IPS-18c (cell line): ENCODE results near the gene RGS9.
"Not testable (repeated sequence)": the region's sequence is repeated elsewhere in the genome, so short reads cannot be mapped to it uniquely, and the experiment has no call there.

Source experiments
- H3K4me3 ChIP-seq: 2 replicates; pipeline ENCODE4 v1.7.0; 2013; ENCODE audit warnings: low read depth, mild to moderate bottlenecking, low read length, moderate library complexity; ENCODE audit not compliant: insufficient read depth
- H3K9me3 ChIP-seq: one replicate; pipeline ENCODE4 v1.6.1; 2013; ENCODE audit warnings: mild to moderate bottlenecking, low read length, moderate library complexity; ENCODE audit not compliant: control insufficient read depth, insufficient read depth

RGS9 gene

DNA sequence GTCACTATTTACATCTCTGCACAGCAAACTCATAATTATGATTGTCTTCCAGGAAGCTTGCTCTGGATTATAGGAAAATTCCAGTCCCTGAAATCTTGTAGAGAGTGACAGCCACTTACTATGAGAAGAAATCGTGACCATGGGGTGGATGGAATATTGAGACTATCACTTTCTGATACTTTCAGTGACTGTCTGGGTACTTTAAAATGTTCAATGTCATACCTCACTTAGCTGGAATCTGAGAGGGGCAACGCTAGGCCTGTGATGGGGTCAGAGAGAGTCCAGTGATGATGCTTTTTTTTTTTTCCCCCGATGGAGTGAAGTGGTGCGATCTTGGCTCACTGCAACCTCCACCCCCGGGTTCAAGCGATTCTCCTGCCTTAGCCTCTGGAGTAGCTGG, 32.2 kb upstream of the RGS9 start:
- no peak overlapping the region for H3K4me3 ChIP-seq
- H3K9me3 ChIP-seq, result no peaks in the 10 kb centered on the region

DNA sequence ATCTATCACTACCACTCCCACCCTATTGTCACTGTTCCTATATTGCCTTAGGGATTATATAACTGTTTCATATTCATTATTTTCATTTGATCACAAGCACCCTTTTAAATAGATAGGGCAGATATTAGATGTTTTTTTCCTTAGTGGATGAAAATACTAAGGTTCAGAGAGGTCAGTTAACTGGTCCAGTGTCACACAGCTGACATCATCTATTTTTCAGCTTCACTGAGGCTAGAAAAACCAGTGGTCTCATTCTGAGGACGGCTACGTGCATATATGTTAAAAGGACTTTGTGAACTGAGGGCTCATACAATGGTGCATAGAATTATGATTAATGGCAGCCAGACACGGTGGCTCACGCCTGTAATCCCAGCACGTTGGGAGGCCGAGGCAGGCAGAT, 29.0 kb upstream of the RGS9 start:
- no peaks in the 10 kb centered on the region for H3K9me3 ChIP-seq
- no peak overlapping the region for H3K4me3 ChIP-seq

DNA sequence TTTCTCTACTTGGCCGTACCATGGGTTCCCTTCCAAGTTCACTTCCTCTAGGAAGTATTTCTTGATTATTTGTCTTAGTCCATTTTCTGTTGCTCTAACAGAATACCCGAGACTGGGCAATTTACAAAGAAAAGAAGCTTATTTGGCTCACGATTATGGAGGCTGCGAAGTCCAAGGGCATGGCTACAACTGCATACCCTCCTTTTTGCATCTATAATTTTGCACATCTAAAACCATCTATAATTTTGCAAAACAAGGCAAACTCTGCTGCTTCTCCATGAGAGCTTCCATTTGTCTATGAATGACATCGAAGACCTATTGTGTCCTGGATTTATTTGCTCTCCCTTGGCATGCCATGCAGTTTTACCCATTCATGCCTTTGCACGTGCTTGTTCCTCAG, 27.6 kb upstream of the RGS9 start:
- H3K4me3 ChIP-seq, result no peak overlapping the region

DNA sequence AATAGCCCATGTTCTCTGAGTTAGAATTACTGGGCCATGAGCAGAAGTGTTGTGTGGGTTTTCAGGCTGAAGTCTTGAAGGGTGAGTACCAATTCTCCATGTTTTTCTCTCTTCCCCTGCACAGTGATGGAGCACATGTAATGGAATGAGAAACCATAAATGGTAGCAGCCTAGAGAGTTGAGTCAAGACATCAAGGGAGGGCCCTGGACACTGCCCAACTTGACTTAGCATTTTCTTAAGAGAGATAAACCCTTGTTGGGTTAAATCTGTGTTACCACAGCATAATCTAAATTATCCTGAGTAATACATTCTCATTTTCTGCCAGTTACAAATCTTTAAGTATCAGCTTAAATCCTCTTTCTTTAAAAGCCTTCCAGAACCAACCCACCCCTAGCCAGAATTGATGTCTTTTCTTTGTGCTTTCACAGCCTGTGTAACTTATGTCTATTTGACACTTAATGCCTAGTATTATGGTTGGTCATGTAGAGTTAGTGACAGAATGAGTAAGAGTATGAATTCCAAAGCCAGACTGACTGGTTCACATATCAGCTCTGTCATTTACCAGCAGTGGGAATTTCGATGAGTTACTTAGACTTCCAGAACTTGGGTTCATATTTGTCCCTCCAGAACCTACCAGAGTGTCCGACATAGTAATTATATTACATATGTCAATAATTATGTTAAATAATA, 27.0 kb upstream of the RGS9 start:
- no peak overlapping the region for H3K4me3 ChIP-seq
- no peaks in the 10 kb centered on the region for H3K9me3 ChIP-seq

More for the DNA sequence above, 27.6 kb upstream of the RGS9 start:
- no peaks in the 10 kb centered on the region for H3K9me3 ChIP-seq

DNA sequence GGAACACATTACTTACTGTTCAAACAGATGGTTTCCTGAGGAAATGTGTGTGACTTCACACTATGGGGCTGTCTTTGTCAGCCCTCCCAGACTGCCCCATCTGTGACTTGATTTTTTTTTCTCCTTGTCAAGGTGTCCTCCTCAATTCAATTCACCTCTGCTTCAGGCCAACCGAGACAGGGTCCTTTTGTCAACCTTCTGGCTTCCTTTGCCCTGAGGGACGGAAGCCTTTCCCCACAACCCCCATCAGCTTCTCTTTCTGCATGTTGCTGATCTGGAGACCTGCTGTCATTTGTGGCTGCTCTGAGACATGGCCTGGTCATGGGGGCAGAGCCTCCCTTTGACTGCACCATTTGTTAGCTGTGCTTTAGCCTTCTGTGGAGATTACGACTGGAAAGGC, 21.3 kb upstream of the RGS9 start:
- no peaks in the 10 kb centered on the region for H3K9me3 ChIP-seq
- H3K4me3 ChIP-seq, result no peak overlapping the region

DNA sequence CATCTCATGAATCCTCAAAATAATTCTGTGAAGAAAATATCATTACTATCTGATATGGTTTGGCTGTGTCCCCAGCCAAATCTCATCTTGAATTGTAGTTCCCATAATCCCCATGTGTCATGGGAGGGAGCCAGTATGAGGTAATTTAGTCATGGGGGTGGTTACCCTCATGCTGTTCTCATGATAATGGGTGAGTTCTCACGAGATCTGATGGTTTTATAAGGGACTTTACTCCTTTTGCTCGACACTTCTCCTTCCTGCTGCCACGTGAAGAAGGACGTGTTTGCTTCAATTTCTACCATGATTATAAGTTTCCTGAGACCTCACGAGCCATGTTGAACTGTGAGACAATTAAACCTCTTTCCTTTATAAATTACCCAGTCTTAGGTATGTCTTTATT, 20.7 kb upstream of the RGS9 start:
- H3K4me3 ChIP-seq, H3K9me3 ChIP-seq: not testable (repeated sequence)

DNA sequence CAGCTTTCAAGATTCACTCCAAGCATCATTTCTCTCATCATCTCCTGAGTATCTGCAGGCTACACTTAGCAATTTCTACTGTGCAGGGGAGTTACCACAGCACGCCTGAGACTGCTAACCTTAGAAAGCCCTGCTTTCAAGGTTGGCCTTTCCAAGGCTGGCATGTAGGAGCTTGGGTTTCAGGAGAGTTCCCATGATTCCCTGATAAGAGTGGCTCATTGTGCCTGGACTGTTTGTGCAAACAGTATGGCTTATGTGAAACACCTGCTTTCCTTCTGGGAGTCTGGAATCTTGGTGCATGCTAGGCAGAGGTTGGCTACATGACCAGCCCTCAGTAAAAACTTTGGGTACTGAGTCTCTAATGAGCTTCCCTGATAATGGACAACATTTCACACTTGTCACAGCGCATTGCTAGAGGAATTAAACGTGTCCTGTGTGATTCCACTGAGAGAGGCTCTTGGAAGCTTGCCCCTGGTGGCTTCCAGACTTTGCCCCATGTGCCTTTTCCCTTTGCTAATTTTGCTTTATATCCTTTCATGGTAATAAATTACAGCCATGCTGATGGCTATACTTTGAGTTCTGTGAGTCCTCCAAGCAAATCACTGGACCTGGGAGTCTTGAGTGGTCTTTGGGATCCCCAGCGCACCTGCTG, 19.7 kb upstream of the RGS9 start:
- H3K4me3 ChIP-seq, result no peak overlapping the region
- no peaks in the 10 kb centered on the region for H3K9me3 ChIP-seq

DNA sequence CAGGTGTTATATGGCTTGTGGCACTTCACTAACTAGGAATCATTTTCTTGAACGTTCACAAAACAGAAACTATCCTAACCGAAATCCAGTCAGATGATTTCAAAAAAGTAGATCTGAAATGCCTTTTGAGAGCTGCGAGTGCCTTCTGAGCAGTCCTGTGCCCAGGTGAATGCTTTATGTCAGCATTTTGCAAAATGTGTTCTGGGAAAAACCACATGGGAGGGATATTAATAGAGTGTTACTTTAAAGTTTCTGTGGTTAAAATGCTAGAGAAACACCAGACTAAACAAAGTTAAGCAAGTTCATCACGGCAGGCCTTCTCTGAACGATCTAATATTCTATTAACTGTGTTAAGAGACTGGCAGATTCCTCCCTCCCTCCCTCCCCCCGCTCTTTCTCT, 15.8 kb upstream of the RGS9 start:
- H3K4me3 ChIP-seq, result no peak overlapping the region
- no peaks in the 10 kb centered on the region for H3K9me3 ChIP-seq

DNA sequence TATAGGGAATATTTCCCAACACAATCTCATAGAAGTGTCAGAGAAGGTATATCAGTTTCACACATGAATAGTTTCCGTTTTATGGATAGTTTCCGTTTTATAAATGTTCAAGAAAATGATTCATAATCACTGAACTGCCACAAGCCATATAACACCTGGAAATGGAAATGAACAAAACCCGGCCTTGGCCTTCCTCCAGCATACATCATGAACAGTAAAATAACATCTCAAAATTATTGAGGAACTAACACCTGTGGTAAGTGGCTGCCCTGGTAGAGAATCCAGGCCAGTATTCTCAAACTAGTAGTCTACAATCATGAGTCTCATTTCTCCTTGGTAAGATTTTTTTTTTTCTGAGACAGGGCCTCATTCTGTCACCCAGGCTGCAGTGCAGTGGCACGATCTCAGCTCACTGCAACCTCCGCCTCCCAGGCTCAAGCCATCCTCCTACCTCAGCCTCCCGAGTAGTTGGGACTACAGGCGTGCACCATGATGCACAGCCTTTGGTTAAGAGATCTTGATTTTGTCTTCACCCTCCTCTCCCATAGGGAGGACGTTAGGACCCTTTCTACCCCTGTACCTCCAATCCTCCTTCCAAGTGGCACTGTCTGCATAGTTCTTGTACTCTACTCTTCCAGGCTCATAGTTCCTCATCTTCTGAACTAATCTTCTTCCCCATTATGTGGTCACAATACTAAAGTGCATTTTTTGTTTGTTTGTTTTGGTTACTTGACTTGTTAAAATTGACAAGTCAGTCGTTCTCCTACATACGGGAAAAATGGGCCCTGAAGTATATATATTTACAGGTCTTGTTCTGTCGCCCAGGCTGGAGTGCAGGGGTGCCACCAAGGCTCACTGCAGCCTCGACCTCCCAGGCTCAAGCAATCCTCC, 15.0 kb upstream of the RGS9 start:
- Histone ChIP-seq H3K9me3 (no peaks in the 10 kb centered on the region), H3K4me3 (no peak overlapping the region)

DNA sequence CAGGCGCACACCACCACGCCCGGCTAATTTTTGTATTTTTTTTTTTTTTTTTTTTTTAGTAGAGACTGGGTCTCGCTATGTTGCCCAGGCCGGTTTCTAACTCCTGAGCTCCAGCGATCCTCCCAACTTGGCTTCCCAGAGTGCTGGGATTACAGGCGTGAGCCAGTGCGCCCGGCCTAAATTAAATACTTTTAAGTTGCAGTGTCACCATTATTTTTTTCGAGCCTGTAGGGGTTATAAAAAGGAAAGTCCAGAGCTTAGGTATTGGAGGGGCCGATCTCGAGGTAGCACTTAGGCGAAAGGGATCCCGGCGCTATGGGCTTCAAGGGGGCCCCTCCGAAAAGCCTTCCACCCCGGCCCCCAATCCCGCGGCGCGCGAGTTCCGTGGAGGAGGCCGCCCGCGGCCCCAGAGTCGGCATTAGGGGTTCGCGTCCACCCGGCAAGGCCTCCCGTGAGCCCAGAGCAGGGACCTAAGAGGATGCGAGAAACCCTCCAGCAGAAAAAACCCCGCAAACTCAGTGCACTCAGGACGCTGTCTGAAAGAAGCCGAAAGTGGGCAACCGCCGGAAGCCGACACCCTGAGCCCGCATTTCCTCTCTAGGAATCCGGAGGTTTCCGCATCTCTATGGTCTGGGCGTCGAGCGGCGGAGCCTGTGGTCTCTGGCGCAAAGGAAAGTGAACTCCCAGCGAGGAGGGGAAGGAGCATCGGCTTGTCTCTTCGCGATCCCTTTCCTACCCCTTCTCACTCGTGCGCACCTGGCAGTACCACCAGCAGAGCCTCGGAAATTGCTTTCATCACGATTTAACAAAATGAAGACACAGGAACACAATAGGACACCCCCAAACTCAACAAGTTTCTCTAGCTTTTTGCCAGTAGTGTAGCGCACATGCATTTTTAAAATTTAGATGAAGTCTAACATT, 14.1 kb upstream of the RGS9 start:
- H3K4me3 ChIP-seq, result peak overlapping the region; percentile 58
- no peaks in the 10 kb centered on the region for H3K9me3 ChIP-seq

DNA sequence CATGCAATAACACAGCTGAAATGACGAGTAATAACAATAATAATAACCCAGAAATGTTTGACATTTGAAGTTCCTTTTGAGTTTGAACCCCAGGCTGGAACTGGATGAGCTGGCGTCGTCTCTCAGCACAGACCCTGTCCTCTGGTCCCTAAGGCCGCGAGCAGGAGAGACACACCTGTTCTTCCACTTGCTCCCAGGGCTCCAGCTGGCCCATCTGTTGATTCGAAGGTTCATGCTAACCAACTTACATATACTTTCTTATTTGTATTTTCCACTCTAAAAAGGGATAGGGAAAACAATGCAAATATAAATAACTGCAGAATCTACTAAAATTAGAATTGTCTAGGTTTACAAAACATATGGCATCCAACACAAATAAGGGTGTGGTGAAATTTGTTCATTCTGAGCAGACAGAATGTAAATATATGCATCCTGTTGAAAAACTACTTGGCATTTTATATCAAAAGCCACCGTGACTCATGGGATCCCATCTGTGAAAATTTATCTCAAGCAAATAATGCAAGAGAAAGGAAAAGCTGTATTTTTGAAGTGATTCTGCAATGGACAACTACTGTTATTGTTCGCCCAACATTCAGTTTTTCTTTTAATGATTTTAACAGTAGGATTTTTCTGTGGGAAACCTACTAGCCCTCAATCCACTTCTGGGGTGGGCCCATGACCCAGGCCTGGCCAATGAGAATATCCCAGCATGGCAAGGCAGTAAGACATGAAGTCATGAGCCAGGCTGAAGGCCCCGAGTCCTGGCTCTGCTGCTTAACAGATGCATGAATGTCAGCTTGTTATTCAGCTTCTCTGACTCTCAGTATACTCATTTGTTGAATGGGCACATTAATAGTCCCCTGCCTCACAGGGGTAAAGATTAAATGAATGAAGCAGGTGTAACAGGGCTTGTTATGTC, 13.2 kb upstream of the RGS9 start:
- Histone ChIP-seq H3K4me3 (no peak overlapping the region), H3K9me3 (no peaks in the 10 kb centered on the region)

DNA sequence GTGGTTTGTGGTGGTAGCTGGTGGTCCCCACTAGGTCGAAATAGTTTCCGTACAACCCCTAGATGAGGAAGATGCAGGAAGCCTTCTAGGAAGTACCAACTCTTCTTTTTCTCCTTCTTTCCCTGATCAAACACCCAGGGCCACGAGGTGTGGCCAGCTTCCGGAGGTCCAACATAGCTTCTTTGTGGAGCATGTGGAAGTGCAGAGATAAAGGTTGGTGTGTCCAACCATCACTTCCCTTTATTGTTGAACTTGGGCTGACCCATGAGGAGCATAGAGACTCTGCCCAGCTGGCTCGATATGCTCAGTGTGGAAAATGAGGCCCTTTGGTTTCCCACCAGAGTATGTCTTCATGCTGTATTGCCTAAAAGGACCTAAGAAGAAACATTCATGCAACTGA, 6.3 kb upstream of the RGS9 start:
- H3K9me3 ChIP-seq, result no peaks in the 10 kb centered on the region
- no peak overlapping the region for H3K4me3 ChIP-seq

DNA sequence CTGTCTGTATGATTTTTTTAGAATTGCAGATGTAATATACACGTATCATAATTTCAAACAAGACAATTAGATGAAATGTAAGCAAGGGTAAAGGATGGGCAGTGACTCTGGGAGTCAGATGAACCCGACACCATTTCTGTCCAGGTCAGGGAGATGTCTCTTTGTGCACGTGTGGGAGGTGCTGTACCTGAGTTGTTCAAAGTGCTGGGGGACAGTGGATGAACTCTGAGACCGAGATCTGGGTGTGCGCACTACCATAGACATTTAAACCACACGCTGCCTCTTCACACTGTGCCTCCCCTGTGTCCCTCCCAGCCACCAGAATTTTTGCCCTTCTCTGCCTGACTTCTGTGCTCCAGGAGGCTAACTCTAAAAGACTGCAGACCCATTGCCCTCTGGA, 5.9 kb upstream of the RGS9 start:
- Histone ChIP-seq H3K9me3 (no peaks in the 10 kb centered on the region), H3K4me3 (no peak overlapping the region)

DNA sequence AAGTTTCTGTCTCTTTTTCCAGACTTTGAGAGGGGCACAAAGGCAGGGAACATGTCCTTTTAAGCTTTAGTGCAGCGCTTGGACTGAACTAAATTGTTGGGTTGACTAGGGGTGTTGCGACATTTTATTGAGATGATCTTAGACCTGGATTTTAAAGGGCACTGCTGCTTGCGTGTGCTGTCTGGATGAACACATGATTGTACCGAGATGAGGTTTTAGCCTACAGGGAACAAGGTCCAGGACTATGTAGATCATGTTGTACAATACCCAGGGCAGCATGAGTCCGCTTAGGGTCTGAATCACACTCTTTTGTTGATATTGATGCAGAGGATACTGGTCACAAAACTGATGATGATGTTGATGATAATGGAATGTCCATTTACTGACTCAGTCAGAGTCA, 5.2 kb upstream of the RGS9 start:
- Histone ChIP-seq H3K9me3 (no peaks in the 10 kb centered on the region), H3K4me3 (no peak overlapping the region)

DNA sequence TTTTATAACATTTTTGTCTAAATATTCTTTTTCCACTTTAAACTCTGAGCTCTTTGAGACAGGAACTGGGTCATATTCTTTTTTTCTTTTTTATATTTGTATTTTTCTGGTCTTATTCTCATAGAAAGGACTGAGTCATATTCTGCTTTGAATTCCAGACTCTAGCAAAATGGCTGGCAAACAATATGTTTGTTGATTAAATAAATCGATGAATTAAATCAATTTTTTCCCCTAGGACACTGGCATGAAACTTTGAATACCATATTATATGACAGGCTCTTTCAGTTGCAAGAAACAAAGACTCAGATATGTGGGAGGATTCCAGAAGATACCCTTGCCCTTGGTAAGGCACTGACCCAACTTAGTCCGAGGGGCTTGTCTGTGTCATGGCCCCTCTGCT, 3.1 kb upstream of the RGS9 start:
- Histone ChIP-seq H3K4me3 (no peak overlapping the region), H3K9me3 (no peaks in the 10 kb centered on the region)

DNA sequence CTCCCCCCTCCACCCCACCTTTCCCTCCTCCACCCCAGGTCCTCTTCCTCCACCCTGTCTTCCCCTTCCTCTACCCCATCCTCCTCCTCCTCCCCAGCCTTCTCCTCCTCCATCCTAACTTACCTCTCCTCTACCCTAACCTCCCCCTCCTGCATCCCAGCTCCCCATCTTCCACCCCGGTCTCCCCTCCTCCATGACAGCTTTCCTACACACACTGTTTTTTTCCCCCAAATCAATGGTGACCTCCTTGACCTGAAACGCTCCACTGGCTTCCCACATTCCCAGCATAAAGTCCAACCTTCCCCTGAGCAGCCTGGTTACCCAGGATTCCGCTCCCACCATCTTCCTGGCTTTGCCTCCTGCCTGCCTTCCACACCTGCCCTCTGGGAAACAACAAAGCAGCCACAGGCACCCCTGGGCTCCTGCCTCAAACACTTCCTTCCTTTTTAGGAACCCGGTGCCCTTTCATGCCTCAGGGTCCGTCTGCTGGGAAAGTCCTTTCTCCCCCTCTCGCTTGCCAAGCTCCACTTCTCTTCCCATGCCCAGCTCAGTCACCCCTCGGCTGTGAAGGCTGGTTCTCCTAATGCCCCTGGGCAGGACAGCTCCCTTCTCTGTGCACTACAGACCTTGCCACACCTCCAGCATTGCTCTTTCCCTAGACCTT, 2.1 kb downstream of the RGS9 start:
- Histone ChIP-seq H3K9me3 (no peaks in the 10 kb centered on the region), H3K4me3 (no peak overlapping the region)
